HG03575 (cell line): ENCODE measurements around the gene TTYH2.
"Not testable (repeated sequence)": the region's sequence is repeated elsewhere in the genome, so short reads cannot be mapped to it uniquely, and the experiment has no call there.

Source experiments
- ATAC-seq: cut with Tn5 transposase; IDR thresholded peaks from one replicate; pipeline ENCODE4 v1.9.1; 2021; ENCODE audit not compliant: unreplicated experiment, insufficient number of reproducible peaks, low FRiP score; ENCODE audit errors: extremely low read depth

The TTYH2 gene, protein sequence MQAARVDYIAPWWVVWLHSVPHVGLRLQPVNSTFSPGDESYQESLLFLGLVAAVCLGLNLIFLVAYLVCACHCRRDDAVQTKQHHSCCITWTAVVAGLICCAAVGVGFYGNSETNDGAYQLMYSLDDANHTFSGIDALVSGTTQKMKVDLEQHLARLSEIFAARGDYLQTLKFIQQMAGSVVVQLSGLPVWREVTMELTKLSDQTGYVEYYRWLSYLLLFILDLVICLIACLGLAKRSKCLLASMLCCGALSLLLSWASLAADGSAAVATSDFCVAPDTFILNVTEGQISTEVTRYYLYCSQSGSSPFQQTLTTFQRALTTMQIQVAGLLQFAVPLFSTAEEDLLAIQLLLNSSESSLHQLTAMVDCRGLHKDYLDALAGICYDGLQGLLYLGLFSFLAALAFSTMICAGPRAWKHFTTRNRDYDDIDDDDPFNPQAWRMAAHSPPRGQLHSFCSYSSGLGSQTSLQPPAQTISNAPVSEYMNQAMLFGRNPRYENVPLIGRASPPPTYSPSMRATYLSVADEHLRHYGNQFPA

DNA sequence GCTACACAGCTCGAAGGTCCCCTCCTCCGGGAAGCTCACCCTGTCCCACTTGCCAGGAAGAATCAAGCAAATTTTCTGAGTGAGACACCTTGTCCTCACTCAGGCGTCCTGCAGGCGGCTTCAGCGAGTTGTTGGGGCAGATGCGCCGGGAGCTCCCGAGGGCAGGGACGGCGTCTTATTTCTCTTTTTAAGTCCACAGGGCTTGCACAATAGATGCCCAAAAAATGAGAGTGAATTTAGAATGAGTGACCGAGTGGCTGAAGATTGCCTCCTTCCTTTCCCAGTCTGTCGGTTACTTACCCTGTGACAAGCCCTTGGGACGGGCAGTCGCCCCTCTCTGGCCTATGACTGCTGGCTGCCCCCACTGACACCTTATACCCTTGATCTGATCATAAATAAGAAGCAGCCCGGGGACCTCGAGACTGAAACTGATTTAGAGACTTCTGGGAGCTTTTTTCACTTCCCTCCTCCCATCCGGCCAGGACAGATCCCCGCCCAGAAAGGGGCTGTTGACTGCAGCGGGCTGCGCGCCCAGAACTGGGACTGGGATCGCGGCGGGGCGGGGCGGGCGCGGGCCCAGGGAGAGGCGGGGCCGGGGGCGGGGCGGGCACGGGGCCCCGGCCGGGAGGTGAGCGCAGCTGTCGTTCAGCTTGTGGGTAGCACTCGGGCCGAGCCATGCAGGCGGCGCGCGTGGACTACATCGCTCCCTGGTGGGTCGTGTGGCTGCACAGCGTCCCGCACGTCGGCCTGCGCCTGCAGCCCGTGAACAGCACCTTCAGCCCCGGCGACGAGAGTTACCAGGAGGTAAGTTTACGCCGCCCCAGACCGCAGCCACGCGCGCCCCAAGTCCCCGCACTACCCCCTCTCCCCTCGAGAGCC is at the start of gene TTYH2:
TSS of gene TTYH2 (plus strand) at position 659 of the 879 bp plus-strand sequence. CDS start at position 676, 17 bp downstream.
- ATAC-seq = no peak

DNA sequence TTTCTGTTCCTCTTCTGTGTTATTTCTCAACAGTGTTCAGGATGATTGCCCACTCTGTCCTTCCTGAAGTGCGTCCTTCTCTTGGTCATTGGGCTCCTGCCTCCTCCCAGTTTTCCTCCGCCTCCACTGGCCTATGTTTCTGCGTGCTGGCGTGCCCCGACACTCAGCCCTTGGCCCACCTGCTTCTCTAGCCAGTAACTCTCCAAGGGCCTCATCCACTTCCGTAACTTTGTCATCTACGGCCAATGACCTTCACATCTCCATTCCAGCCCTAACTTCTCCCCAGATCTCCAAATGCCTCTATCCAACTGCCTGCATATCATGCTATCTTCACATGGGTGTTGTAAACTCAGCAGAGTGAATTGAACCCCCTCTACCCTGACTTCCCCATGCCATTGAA is 49.5 kb upstream of the TTYH2 start:
- no peak for ATAC-seq

DNA sequence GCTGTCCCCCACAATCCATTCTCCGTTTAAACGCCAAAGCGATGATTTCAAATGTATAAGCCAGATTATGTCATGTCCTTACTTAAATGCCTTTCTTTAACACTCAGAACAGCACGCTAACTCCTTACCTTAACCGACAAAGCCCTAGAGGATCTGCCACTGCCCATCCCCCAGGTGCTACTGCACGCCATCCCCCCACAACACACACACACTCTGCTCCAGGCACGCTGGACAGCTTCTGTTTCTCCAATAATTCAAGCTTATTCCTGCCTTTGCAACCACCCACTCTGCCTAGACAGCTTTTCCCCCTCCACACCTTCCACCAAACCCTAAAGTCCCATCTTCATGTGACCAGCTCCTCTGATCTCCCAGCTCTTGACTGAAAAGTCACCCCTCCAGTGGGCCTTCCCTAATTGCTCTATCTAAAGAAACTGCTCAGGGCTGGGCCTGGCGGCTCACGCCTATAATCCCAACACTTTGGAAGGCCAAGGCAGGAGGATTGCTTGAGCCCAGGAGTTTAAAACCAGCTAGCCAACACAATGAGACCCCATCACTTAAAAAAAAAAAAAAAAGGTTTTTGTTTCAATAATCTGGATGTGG is 48.8 kb upstream of the TTYH2 start:
- no peak for ATAC-seq

DNA sequence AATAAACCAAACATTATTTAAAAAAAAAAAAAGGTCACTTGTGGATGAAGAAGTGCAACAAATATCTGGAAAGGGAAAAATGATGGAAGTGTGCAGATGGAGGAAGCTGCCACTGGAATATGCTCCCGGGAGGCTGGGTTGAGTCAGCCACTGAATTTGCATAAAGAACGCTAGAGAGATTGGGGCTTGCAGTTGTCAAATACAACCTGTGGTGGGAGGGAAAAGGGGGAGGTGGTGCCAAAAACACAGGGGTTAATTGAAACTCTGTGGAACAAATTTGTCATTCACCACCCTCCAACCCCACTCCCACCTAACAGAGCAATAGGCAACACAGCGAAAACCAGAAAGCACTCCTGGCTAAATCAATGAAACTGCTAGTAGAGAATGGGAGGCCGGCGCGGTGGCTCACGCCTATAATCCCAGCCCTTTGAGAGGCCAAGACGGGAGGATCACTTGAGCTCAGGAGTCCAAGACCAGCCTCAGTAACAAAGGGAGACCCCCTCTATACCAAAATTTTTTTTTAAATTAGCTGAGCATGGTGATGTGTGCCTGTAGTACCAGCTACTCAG is 47.5 kb upstream of the TTYH2 start:
- no peak for ATAC-seq

DNA sequence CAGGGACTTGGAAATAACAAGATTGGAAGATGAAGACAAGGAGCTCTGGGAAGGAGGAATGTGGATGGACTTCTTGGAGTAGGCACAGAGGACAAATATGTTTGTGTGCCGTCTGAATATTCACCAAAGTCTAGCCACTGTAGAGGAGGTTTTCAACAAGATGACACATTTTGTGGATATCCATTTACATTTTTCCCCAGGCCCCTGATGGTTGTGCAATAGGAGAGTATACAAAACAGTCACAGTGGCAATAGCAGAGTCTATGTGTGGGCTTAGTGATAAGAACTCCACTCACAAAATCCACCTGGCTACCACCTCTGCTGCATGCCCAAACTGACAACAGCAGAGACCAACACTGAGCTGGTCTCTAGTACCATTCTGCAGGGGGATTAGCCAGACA is 42.4 kb upstream of the TTYH2 start:
- ATAC-seq = no peak

DNA sequence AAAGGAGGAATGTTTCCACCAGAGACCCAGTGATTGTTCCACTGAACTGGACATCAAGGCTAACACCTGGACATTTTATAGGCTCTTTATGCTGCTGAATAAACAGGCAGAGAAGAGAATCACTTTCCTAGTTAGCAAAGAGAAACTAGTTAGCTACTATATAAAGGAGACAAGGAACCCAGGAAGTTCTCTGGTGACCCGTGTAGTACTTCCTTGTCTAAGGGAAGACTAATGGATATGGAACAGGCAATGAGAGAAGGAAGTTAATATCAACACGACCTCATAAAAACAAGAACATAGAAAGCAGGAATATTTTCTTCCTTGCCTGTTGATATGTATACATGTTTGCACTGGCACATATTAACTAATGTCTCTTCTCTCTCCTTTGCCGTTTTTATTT is 40.7 kb upstream of the TTYH2 start:
- no peak for ATAC-seq

DNA sequence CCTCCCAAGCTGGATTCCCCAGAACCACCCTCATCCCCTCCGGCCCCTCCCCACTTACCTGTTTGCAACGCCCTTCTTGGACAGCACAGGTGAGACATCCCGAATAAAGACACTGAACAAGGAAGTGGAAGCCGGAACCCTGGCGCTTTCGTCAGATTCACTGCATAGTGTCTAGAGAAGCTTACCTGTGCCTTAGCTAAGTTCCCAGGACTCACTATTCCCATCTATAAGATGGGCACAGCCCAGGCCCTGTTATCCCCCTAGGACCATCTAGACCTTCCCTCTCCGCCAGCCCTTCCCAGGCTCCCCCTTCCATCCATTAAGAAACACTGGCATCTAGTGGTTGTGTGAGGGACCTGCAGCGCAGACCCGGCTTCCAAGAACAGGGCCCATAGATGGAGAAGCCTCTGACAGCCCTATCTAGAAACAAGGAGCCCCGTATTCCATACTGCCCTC is 36.8 kb upstream of the TTYH2 start:
- ATAC-seq = no peak

DNA sequence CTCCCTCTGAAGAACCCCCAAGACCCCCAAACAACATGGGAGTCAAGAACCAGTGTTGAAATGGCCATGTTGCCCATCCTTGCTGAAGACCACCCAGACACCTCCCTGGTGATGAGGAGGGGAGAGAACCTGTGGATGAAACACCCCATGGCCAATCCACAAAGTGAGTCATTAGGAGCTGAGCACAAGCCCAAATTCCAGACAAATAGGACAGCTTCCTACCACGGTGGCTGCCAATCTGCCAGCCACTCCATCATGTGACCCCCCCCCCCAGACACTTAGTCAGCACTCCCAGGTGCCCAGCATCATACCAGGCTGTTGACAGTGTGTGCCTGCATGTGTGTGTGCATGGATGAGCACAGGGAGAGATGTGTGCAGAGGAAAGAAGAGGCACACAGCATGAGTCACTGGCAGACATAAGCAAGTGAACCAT is 36.3 kb upstream of the TTYH2 start:
- no peak for ATAC-seq

DNA sequence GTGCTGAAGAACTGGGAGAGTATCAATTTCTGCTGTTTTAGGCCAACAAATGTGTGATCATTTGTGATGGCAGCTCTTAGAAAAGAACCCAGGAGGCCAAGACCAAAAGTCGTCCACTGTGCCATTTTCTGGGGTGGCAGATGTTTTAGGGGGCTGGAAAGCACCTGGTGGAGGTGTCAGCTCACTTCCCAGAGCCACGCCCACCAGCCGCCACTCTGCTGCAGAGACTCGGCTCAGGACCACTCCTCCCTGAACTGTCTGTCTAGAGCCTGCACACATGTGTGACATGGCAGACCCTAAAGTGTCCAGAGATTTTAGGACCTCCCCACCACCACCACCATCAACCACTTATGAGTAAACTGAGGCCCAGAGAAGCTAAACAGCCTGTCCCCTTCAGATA is 33.8 kb upstream of the TTYH2 start:
- no peak for ATAC-seq

DNA sequence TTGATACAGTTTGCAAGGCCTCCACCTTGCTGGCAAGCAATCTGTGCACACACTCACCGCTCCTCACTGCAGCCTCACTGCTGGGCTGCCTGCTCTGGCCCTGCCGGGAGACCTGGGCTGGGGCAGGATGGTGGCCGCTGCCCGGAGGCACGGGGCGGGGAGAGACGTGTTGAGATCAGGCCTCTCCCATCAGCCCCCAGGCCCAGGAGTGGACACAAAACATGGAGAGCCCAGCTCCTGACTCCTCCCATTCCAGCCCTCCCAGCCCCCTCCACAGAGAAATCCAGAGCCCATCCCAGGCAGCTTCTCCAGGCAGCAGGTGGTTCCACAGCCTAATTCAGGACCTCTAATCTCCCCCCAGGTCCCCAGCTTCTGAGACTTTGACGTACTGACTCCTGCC is 33.0 kb upstream of the TTYH2 start:
- ATAC-seq = no peak

DNA sequence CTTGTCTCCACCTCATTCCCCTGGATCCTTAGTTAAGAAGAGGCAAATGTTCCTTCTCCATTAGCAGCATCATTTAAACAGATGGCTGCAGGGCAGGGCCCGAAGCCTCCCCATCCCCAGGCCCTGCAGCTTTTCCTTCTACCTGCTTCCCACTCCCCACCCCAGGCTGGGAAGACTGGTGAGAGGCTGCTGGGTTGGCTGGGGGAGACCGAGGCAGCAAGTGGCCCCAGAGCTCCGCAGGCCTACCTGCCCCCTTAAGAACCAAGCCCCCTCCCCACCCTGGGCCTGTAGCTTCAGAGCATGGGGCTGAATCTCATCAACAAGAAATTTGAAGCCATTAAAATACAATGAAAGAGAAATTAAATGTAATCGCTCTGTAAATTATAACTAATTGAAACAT is 32.0 kb upstream of the TTYH2 start:
- ATAC-seq = no peak

DNA sequence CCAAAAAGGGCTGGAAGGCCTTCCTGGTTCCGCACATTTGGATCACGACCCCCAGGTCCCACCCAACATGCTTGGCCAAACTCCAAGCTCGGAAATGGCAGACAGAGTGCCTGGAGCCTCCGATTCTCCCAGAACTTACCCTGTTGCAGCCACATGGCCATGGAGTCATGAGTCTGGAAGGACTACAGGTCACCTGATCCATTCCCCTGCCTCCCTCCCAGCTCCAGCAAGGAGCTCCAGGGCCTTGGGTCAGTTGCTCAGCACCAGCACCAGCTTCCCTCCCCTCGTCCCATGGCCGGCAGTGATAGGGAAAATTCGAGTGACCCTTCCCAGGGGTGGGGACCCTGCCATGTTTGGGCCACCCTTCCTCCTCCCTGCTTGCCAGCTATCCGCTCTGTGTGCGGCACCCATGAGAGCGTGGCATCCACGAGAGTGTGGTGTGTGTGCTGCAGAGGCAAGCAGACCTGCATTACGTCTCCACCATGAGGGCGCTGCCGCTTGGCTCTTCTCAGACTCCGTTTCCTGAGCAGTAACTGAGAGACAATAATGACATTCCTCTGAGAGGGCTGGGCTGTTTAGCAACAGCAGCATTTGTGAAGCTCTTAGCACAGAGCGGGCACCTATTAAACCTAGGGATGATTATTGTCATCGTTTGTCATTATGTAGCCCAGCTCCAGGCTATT is 31.2 kb upstream of the TTYH2 start:
- ATAC-seq = no peak

DNA sequence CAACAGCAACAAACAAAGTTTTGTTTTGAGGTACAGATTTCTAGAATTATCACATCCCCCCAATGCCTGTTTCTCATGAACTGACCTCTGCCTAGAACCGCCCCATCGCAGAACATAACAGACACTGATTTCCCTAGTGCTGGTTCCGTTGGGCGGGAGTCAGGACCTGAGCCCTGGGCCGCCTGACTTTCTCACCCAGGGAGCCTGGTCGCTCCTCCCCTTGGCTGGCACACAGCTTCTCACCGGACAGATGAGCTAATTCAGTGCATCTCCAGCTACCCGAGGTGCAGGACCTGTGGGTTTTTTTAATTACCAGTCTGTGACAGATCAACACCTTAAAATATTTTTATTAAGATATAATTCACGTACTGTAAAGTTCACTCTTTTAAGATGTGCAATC is 30.0 kb upstream of the TTYH2 start:
- ATAC-seq = no peak

DNA sequence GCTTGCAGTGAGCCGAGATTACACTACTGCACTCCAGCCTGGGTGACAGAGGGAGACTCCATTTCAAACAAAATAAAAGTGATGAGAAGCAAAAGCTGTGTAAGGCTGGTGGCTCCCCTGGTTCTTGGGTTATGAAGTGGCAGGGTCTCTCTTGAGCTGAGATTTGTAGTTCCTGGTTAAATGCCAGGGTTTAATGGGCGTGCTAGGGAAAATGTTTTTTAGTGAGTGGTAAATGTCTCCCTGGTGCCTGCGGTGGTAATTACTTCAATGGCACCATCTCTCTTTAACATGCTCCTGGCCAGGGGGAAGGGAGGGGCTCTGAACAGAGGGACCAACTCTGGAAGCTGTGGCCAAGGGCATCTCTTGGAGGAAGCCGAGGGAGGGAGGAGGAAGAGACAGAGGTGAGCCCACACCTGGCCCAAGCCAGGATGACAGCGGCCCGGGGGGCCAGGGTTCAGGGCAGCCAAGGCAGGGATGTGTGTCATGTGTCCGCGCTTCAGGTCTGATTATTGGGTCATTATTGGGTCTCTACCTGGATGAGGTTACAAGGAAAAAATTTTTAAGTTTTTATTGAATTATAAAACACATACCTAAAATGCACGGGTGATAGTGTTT is 27.7 kb upstream of the TTYH2 start:
- ATAC-seq = no peak

DNA sequence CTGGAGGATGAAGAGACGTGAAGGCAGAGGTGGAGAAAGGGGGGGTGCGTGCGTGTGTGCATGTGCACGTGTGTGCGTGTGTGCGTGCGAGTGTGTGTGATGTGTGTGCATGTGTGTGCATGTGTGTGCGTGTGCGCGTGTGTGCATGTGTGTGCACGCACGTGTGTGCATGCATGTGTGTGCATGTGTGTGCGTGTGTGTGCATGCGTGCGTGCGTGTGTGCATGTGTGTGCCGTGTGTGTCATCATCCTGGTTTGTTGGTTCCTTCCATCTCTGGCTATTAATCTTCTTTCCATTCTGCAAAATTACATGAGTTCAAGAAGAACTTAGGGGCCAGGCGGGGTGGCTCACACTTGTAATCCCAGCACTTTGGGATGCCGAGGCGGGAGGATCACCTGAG is 26.9 kb upstream of the TTYH2 start:
- no peak for ATAC-seq

DNA sequence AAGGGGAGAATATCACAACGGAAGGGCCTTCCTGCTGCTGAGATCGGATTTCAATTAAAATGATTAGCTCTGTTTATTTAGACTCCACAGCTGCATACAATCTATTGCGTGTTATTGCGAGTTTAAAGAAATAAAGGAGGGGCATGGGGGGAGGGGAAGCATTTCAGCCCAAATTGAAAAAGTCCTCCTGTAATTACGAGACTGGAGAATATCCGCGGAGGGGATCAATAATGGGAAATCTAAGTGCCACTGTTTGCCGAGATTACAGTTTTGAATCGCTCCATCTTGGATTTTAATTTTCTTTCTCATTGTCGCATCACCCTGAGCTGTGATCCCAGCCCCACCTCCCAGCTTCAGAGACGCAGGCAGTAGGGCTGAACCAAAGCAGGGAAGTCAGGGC is 25.6 kb upstream of the TTYH2 start:
- ATAC-seq = no peak

DNA sequence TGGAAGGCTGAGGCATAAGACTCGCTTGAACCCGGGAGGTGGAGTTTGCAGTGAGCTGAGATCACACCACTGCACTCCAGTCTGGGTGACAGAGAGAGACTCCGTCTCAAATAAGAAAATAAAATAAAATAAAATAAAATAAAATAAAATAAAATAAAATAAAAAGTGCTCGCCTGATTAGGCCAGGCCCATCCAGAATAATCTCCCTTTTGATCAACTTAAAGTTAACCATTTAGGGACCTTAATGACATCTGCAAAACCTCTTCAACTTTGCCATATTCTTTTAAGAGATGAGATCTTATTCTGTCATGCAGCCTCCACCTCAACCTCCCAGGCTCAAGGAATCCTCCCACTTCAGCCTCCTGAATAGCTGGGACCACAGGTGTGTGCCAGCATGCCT is 24.7 kb upstream of the TTYH2 start:
- ATAC-seq = not testable (repeated sequence)

DNA sequence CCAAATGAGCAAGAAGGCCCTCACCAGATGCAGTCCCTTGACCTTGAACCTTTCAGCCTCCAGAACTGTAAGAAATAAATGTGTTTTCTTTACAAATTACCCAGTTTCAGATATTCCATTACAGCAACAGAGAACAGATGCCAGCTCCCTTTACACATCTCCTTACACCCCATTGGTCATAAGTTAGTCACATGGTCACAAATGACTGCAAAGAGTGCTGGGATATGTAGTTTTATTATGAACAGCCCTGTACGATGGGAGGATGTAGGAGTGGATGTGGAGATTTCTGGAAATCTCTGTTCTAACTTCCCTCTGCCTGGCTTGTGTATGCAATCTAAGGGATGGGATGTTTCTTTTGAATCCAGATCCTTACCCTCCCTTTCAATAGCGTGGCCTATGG is 23.2 kb upstream of the TTYH2 start:
- no peak for ATAC-seq
